GM18870 (cell line): Measurements from ENCODE around the gene DBNL.

Experiments used
- ATAC-seq: cut with Tn5 transposase; IDR thresholded peaks from one replicate; pipeline ENCODE4 v1.9.1; 2021; ENCODE audit warnings: moderate library complexity; ENCODE audit not compliant: unreplicated experiment

The DBNL gene

DNA sequence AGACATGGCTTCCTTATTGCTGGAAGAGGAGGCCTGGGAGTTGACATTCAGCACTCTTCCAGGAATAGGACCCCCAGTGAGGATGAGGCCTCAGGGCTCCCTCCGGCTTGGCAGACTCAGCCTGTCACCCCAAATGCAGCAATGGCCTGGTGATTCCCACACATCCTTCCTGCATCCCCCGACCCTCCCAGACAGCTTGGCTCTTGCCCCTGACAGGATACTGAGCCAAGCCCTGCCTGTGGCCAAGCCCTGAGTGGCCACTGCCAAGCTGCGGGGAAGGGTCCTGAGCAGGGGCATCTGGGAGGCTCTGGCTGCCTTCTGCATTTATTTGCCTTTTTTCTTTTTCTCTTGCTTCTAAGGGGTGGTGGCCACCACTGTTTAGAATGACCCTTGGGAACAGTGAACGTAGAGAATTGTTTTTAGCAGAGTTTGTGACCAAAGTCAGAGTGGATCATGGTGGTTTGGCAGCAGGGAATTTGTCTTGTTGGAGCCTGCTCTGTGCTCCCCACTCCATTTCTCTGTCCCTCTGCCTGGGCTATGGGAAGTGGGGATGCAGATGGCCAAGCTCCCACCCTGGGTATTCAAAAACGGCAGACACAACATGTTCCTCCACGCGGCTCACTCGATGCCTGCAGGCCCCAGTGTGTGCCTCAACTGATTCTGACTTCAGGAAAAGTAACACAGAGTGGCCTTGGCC, 16.6 kb downstream of the DBNL start:
- ATAC-seq: no peak

DNA sequence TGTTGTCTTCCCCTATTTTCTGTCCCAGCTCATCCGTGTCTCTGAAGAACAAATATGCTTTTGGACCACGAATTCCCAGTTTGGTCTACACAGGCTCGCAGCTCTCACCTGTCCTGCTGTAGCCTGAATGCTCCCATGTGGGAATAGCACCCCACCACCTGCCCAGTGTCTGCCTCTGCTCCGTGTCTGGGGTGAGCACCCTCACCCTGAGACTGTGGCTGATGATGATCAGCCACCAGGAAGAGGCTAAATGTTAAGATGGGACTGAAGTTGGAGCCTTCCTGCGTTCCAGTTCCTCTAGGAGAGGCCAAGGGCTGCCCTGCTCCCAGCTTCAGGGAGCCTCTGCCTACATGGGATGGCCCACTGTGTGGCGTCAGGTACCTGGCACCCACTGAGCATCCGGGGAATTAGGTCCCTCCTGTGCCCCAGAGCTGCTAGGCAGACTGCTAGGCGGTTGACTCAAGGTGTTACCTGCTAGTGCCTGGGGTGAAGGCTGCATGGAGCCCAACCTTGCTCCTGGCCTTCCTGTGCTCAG, 17.2 kb downstream of the DBNL start:
- ATAC-seq: no peak

DNA sequence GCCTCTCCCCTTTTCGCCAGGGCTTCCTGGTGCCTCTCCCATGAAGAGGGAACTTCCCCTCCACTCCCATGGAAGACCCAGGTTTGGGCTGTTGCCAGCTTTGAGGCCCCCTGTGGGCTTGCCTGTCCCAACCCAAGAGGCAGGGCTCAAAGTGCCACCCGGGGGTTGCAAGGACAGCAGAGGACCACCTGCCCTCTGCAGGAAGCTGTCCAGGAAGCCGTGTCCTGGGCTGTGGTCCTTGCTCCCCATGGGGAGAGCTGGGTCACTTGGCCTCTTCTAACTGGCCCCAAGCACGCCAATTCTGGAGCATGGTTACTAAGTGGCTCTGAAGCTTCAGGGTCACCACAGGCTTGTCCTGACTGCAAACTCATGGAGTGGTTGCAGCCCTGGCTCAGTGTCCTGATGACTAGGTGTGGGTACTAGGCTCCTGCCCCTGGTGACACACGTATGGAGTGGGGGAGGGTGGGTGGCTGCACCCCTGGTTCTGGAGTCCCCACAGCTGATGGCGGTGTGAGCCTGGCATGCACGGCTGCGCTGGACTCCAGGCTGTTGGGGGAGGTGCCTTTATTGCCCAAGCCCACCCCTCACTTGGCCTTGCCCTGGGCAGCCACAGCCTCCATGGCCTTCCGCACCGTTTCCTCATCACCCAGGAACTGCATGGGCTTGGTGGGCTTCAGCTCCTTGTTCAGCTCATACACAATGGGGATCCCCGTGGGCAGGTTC, 17.8 kb downstream of the DBNL start:
- no peak for ATAC-seq

DNA sequence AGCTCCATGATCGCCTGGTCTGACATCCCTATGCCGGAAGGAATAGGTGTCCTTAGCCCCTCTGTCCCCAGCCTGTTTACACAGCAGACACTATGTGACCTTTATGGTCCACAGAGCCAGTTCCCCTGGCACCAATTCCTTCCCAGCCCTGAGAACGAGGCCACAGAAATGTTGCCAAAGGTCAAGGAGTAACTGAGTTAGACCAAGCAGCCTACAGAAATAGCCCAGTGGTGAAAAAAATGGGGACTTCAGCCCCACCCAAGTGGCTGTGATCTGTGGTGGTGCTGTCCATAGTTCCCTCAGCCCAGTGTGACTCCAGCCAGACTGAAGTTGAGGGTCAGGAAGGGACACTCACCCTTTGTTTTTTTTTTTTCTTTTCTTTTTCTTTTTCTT, 18.4 kb downstream of the DBNL start:
- no peak for ATAC-seq

DNA sequence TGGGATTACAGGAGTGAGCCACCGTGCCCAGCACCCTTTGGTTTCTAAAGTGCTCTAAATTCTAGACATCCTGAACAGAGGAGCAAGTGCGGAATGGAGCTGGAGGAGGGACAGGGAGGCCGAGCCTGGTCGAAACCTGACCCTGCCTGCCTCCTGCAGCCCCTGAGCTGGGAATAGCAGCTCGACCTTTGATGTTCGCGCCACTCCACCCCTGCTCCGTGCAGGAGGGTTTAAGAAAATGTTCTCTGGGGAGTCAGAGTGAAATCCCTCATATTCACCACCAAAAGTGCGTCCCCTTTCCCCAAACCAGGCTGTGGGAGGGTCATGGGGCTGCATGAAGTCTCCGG, 19.0 kb downstream of the DBNL start:
- no peak for ATAC-seq

DNA sequence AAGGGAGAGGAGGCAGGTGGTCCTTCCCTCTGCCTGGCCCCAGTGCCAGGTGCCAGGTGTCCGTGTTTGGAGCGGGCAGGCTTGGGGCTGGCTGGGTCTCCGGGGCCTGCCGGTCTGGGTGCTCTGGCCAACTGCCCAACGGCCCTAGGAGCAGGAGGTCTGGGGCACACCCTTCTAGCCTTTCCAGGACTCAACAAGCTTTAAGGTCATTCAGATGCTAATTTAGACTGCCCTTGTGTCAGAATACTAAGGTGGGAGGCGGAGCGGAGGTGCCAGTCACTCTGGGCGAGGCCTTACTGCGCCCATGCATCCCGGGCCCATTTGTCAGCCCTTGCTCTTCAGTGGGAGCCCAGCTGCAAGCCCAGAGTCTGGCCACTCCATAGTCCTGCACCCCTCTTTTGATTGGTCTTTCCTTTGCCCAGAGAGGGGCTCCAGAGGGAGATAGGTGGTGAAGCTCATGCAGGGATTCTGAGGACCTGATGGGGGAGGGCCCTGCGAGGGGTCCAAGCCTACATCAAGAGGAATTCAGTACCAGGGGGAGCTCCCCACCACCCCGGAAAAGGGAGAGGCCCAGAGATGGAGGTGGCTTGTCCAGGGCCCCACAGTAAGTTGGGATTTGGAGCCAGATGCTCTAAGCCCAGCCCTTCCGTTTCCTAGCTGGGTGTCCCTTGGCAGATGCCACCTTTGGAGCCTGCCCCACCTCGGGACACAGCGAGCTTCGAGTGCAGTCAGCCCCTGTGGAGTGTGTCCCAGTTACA, 19.6 kb downstream of the DBNL start:
- no peak for ATAC-seq

DNA sequence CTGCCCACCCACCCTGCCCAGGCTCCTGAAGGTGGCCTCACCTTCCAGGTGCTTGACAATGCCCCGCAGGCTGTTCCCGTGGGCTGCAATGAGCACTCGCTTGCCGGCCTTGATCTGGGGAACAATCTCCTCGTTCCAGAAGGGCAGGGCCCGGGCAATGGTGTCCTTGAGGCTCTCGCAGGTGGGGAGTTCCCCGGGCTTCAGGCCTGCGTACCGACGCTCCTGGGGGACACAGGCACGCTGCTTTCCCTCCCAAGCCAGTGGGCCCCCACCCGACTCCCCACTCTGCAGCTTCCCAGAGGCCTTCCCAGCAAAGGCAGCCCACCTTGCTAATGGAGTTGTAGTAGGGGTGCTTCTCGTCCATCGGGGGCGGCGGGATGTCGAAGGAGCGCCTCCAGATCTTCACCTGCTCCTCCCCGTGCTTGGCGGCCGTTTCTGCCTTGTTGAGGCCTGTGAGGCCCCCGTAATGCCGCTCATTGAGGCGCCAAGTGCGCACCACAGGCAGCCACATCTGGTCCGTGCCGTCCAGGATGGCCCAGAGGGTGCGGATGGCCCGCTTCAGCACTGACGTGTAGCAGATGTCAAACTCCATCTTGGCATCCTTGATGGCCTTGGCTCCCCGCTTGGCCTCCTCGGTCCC, 20.4 kb downstream of the DBNL start:
- no peak for ATAC-seq

DNA sequence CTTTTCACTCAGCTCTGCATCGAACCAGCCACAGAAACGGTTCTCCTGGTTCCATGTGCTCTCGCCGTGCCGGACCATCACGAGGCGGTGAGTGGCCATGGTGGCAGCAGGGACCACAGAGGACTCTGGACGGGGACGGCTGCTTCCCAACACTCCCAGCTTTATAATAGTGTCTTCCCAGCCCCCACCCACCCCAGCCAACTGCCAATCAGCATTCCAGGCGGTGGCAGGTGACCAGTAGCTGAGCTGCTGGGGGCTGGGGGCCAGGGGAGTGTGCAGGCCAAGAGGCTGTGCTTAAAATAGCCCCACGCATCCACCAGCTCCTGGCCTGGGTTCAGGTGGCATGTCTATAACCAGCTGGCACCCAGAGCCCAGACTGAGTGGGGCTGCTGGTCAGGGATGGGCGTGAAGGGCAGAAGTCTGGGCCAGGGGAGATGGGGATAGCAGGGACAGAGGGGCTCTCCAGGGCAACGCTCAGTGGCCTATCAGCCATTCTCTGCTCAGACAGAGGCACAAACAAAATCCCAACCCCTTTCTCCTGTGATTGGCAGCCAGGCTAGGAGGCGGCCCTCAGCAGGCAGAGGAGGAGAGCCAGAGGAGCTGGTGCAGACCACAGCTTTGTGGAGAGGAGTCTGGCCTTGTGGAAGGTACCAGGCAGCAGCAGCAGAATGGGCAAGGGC, 21.1 kb downstream of the DBNL start, which contains the start of gene PGAM2:
Gene PGAM2 (minus strand): TSS at position 137 of the 680 bp plus-strand sequence. CDS start 38 bp downstream, at position 99.
- ATAC-seq: no peak

DNA sequence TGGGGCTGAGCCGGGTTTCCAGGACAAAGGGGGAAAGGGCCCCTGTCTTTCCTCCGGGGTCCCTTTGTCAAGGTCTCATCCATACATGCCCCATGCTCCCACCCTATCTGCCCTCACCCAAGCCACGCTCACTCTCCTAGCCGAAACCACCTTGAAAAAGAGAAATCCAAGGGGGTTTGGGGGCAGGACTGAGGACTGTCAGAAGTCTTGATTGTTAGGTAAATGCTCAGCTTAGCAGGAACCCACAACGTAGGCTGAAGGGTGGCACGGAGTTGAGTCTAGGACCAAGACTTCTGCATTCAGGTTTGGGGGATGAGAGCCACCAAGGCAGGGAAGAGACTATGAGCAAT, 21.6 kb downstream of the DBNL start:
- ATAC-seq: no peak

DNA sequence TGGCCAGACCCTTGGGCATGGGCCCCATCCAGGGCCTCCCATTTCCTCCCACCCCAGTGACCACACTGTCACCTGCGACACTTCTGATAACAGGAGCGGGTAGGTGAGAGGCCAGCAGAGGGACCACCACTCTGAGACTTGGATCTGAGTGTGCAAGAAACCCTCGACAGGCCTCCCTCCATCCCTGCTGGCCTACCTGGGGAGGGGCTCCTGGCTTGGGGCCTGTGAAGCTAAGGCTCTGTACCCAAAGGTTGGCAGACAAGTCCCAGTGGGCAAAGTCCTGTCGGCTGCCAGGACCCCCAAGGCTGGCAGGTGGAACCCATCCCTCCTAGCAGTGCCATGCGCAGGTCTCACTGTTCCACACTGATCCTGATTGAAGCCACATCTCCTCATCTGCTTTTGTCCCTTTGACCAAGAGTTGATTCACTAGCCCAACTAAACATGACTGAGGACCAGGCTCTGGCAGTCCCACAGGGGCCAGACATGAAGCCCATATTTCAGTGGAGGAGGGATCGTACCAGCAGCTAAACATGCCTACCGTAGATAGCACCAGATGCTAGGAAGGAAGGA, 22.1 kb downstream of the DBNL start:
- ATAC-seq: no peak

DNA sequence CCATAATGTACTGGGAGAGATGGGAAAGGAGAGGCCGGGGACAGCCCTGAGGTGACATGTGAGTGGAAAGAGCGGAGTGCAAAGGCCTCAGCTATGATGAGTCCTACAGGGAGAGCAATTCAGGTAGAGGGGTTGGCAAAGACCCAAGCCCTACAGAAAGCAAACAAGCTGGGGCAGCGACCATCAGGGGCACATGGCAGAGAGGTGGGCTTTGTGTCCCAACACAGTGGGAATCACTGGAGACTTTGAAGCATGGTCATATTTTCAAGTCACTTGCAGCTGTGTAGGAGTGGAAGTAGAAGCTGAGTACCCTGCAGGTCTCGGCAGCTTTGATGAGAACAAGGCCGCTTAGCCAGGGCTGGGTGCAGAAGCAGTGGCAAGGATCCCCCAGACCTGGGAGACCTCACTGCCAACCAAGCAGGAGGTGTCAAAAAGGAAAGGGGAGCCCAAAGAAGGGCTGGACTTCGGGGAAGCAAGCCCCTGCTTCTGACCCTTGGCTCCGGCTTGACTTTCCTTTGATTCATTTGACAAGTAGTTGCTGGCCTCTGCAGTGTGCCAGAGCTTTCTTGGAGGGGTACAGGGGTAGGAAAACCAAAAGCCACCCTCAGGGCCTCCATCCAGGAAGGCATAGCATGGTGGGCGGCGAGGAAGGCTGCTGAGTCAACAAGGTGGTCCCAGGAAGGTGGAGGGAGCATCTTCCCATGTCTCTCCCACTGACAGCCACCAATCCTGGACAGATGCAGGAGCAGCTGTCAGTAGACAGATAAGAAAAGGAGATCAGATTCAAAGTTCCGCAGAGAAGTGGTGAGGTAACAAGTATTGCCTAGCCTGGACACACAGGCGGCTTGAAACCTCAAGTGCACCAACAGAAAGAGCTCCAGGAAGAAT, 22.8 kb downstream of the DBNL start:
- no peak for ATAC-seq

DNA sequence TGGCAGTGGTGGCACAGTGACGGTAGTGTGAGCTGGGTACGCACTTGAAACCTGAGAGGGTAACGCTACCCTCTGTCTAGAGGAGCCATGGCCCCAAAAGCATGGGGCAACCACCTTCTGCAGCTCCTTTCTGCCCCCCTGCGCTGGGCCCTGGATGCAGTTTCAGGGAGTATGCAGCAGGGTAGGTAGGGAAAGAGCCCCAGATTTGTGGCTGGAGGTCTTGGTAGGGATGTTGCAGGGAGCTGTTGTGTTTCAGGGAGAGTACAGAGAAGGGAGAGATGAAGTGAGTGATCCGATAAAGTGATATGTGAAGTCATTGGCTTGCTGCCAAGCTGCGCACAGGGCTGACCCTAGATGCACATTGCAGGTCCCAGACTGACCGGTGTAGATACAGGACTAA, 23.6 kb downstream of the DBNL start:
- ATAC-seq: no peak

DNA sequence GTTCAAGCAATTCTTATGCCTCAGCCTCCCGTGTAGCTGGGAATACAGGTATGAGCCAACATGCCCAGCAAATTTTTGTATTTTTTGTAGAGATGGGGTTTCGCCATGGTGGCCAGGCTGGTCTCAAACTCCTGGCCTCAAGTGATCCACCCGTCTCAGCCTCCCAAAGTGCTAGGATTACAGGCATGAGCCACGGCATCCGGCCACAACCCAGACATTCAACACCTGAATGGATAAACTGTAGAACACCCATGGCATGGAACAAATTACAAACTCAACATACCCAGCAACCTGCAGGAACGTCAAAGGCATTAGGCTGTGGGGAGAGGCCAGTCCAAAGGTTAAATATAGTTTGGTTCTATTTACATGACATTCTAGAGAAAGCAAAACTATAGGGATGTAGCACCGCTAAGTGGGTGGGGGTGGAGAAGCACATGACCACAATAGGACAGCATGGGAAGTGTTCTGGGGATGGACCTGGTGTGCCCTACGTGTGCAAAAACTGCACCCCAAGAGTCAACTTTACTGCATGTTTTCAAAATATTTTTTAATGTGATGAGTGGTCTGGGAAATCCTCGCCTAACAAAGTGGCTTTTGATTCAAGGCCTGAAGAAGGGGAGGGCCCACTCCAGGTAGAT, 27.3 kb downstream of the DBNL start:
- ATAC-seq: no peak

DNA sequence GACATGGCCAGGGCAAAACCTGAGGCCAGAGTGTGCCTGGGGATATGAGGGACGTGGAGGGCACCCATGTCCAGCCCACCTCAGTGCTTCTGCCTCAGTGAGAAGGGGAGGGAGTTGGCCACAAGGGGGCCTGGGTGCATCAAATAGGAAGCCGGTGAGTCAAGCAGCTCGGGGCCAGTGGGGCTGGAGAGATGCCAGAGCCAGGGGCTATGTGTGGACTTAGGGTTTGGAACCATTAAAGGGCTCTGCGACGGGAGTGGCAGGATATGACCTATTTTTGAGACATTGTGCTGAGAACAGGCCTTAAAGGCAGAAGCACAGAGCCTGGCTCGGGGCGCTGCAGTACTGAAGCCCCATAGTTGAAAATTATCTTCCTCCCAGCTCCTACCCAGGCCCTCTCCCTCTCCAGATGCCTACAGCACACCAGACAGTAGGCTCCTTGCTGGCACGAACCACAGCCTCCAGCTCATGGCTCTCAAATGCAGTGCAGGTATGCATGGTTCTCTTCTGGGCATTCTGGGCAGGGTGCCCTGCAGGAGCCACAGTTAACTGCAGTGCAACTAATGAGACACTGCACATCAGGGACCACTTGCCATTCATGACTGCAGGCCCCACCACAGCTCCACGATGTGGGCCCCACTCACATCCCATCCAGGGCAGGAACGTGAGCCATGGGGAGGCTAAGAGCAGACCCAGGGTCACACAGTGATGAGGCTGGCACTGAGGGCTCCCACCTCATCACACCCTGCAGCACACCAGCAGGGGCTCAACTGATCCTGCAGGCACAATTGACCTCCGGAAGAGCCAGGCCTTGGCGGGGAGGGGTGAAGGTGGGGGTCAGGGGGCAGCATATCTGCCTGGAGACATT, 28.1 kb downstream of the DBNL start:
- no peak for ATAC-seq

DNA sequence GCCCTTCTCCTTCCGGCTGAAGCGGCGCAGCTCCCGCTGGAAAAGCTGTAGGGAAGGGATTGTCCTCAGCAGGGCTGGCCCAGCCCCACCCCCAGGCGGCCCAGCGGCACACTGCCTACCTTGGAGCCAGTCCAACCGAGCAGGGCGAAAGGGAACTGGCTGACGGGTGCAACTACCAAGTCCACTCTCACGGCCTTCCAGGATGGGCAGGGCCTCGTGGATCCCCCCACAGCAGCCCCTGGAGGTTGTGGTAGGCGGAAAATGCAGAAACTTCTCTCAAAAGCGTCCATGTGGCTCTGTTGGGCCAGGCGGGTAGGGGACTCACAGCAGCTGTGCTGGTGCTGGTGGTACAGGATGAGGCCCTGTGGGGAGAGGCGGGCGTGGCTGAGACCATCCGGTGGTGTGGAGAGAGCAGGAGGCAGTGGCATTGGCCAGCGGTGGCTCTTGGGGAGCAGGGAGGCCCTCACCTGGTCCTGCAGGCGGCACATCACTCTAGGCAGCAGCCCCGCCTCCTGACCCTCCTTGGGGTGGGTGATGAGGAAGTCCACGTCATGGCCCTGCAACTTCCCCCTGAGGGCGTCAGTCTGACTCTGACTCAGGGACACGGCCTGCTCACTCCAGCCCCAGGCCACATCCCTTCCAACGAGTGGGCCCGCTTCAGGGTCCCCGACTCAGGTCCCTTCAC, 29.3 kb downstream of the DBNL start:
- no peak for ATAC-seq

DNA sequence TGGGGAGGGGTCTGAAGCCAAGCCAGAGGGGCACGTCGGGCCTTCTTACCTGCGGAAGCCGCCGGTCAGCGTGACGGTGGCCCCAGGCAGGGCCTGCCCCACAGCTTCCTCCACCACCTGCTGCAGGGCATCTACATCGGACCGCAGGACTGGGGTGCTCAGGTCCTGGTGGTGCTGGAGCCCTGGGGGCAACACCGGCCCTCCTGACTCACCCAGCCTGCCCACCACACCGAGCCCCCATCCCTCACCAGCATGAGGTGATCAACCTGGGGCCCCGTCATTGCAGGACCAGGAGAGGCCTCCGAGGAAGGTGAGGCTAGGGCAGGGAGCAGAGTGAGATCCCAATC, 29.8 kb downstream of the DBNL start:
- no peak for ATAC-seq

DNA sequence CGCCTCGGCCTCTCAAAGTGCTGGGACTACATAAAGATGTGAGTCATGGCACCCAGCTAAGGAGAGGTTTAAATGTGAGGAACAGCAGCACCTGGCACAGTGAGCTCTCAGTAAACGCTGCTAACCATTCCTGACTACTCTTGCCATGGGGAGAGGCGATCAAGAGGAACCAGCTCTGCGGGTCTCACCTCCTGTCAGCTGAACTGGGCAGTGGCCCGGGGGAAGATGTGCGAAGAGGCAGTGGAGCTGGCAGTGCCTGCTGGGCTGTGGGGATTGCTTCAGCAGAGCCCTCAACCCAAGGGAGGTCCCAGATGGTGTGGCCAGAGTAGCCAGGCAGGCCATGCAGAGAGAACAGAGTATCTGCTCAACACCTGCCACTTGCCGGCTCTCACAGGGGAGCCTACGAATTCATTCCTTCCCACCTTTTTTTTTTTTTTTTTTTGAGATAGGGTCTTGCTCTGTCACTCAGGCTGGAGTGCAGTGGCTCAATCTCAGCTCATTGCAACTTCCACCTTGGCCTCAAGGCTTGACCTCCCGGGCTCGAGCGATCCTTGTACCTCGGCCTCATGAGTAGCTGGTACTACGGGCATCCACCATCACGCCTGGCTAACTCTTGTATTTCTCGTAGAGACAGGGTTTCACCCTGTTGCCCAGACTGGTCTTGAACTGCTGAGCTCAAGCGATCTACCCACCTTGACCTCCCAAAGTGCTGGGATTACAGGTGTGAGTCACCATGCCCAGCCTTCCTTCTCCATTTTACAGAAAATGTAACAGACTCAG, 31.0 kb downstream of the DBNL start:
- ATAC-seq: no peak
